ENCODE data around the gene PLPP4. TPM values are rescaled to one million over a fixed set of nuclear protein-coding genes. Genes with fewer than 3 reads are reported as not detected.

The PLPP4 gene
- polyA plus RNA-seq, 1 donor, result 3.1 TPM

GRCh38 chr10:120455606-120456005, 1.4 kb upstream of the PLPP4 start:
- peaks cover 57% of the 10 kb centered on the region for H3K27me3 ChIP-seq (ENCODE audit: control insufficient read depth, insufficient read depth, low read length)
- WGBS (ENCODE audit: insufficient coverage, low lambda C conversion rate), result 0% methylated on average over 1 of the region's 3 CpGs

GRCh38 chr10:120456143-120456625, 843 bp upstream of the PLPP4 start:
- Histone ChIP-seq H3K9me3 (ENCODE audit: control insufficient read depth, low read depth, low read length) (no peaks in the 10 kb centered on the region), H3K27ac (ENCODE audit: low read length) (no peak overlapping the region), H3K4me1 (ENCODE audit: control insufficient read depth, insufficient read depth, low read length) (no peaks in the 10 kb centered on the region), H3K36me3 (ENCODE audit: control insufficient read depth, insufficient read depth, low read length) (no peaks in the 10 kb centered on the region), H3K27me3 (ENCODE audit: control insufficient read depth, insufficient read depth, low read length) (peaks cover 61% of the 10 kb centered on the region), H3K4me3 (ENCODE audit: low read length) (no peak overlapping the region)
- DNase-seq, result no peak
- WGBS (ENCODE audit: insufficient coverage, low lambda C conversion rate), result 0% methylated on average over 1 of the region's 16 CpGs

More at GRCh38 chr10:120455606-120456005, 1.4 kb upstream of the PLPP4 start:
- Histone ChIP-seq H3K4me1 (ENCODE audit: control insufficient read depth, insufficient read depth, low read length) (no peaks in the 10 kb centered on the region), H3K36me3 (ENCODE audit: control insufficient read depth, insufficient read depth, low read length) (no peaks in the 10 kb centered on the region), H3K9me3 (ENCODE audit: control insufficient read depth, low read depth, low read length) (no peaks in the 10 kb centered on the region), H3K4me3 (ENCODE audit: low read length) (no peak overlapping the region), H3K27ac (ENCODE audit: low read length) (no peak overlapping the region)
- no peak for DNase-seq

- Histone ChIP-seq H3K27ac (ENCODE audit: low read length) (no peak overlapping the region), H3K36me3 (ENCODE audit: control insufficient read depth, insufficient read depth, low read length) (no peaks in the 10 kb centered on the region), H3K4me3 (ENCODE audit: low read length) (peak overlapping the region; percentile 18), H3K4me1 (ENCODE audit: control insufficient read depth, insufficient read depth, low read length) (no peaks in the 10 kb centered on the region), H3K9me3 (ENCODE audit: control insufficient read depth, low read depth, low read length) (no peaks in the 10 kb centered on the region), H3K27me3 (ENCODE audit: control insufficient read depth, insufficient read depth, low read length) (peaks cover 65% of the 10 kb centered on the region)
- no CpG with 5 or more reads among the region's 52 CpGs for WGBS (ENCODE audit: insufficient coverage, low lambda C conversion rate)
- DNase-seq, result no peak
Observed at GRCh38 chr10:120457431-120458172, 575 bp downstream of the PLPP4 start.

- no peak overlapping the region for H3K4me3 ChIP-seq (ENCODE audit: low read length)
- no peak for DNase-seq
- H3K4me1 ChIP-seq (ENCODE audit: control insufficient read depth, insufficient read depth, low read length), result no peaks in the 10 kb centered on the region
- no peaks in the 10 kb centered on the region for H3K9me3 ChIP-seq (ENCODE audit: control insufficient read depth, low read depth, low read length)
- WGBS (ENCODE audit: insufficient coverage, low lambda C conversion rate), result 40% methylated on average over 1 of the region's 4 CpGs
- peaks cover 65% of the 10 kb centered on the region for H3K27me3 ChIP-seq (ENCODE audit: control insufficient read depth, insufficient read depth, low read length)
- H3K27ac ChIP-seq (ENCODE audit: low read length), result no peak overlapping the region
- H3K36me3 ChIP-seq (ENCODE audit: control insufficient read depth, insufficient read depth, low read length), result no peaks in the 10 kb centered on the region
Observed at GRCh38 chr10:120458432-120458831, 1.4 kb downstream of the PLPP4 start.

- H3K4me3 ChIP-seq (ENCODE audit: low read length), result no peak overlapping the region
- WGBS (ENCODE audit: insufficient coverage, low lambda C conversion rate), result no CpG with 5 or more reads among the region's 5 CpGs
- H3K27me3 ChIP-seq (ENCODE audit: control insufficient read depth, insufficient read depth, low read length), result peaks cover 59% of the 10 kb centered on the region
- no peak overlapping the region for H3K27ac ChIP-seq (ENCODE audit: low read length)
- H3K9me3 ChIP-seq (ENCODE audit: control insufficient read depth, low read depth, low read length), result no peaks in the 10 kb centered on the region
- no peak for DNase-seq
- H3K36me3 ChIP-seq (ENCODE audit: control insufficient read depth, insufficient read depth, low read length), result no peaks in the 10 kb centered on the region
- H3K4me1 ChIP-seq (ENCODE audit: control insufficient read depth, insufficient read depth, low read length), result no peaks in the 10 kb centered on the region
Observed at GRCh38 chr10:120459185-120459584, 2.2 kb downstream of the PLPP4 start.

- no peaks in the 10 kb centered on the region for H3K4me1 ChIP-seq (ENCODE audit: control insufficient read depth, insufficient read depth, low read length)
- no peak for DNase-seq
- no peak overlapping the region for H3K27ac ChIP-seq (ENCODE audit: low read length)
- no CpG with 5 or more reads among the region's 1 CpG for WGBS (ENCODE audit: insufficient coverage, low lambda C conversion rate)
- H3K9me3 ChIP-seq (ENCODE audit: control insufficient read depth, low read depth, low read length), result no peaks in the 10 kb centered on the region
- H3K27me3 ChIP-seq (ENCODE audit: control insufficient read depth, insufficient read depth, low read length), result peaks cover 56% of the 10 kb centered on the region
- no peaks in the 10 kb centered on the region for H3K36me3 ChIP-seq (ENCODE audit: control insufficient read depth, insufficient read depth, low read length)
- no peak overlapping the region for H3K4me3 ChIP-seq (ENCODE audit: low read length)
Observed at GRCh38 chr10:120460186-120460585, 3.2 kb downstream of the PLPP4 start.

GRCh38 chr10:120460776-120461175, 3.7 kb downstream of the PLPP4 start:
- peaks cover 51% of the 10 kb centered on the region for H3K27me3 ChIP-seq (ENCODE audit: control insufficient read depth, insufficient read depth, low read length)
- no peaks in the 10 kb centered on the region for H3K36me3 ChIP-seq (ENCODE audit: control insufficient read depth, insufficient read depth, low read length)
- DNase-seq, result no peak
- no peaks in the 10 kb centered on the region for H3K9me3 ChIP-seq (ENCODE audit: control insufficient read depth, low read depth, low read length)
- no peaks in the 10 kb centered on the region for H3K4me1 ChIP-seq (ENCODE audit: control insufficient read depth, insufficient read depth, low read length)
- H3K27ac ChIP-seq (ENCODE audit: low read length), result no peak overlapping the region
- H3K4me3 ChIP-seq (ENCODE audit: low read length), result no peak overlapping the region

- 100% methylated on average over 1 of the region's 8 CpGs for WGBS (ENCODE audit: insufficient coverage, low lambda C conversion rate)
Observed at GRCh38 chr10:120462018-120462682, 5.1 kb downstream of the PLPP4 start.

GRCh38 chr10:120465138-120465537, 8.1 kb downstream of the PLPP4 start:
- Histone ChIP-seq H3K27ac (ENCODE audit: low read length) (no peak overlapping the region), H3K4me1 (ENCODE audit: control insufficient read depth, insufficient read depth, low read length) (no peaks in the 10 kb centered on the region), H3K4me3 (ENCODE audit: low read length) (no peak overlapping the region), H3K27me3 (ENCODE audit: control insufficient read depth, insufficient read depth, low read length) (peaks cover 13% of the 10 kb centered on the region), H3K9me3 (ENCODE audit: control insufficient read depth, low read depth, low read length) (no peaks in the 10 kb centered on the region), H3K36me3 (ENCODE audit: control insufficient read depth, insufficient read depth, low read length) (no peaks in the 10 kb centered on the region)
- DNase-seq, result no peak
- WGBS (ENCODE audit: insufficient coverage, low lambda C conversion rate), result no CpG with 5 or more reads among the region's 2 CpGs

More at GRCh38 chr10:120462018-120462682, 5.1 kb downstream of the PLPP4 start:
- DNase-seq, result no peak
- Histone ChIP-seq H3K36me3 (ENCODE audit: control insufficient read depth, insufficient read depth, low read length) (no peaks in the 10 kb centered on the region), H3K27me3 (ENCODE audit: control insufficient read depth, insufficient read depth, low read length) (peaks cover 42% of the 10 kb centered on the region), H3K9me3 (ENCODE audit: control insufficient read depth, low read depth, low read length) (no peaks in the 10 kb centered on the region), H3K4me1 (ENCODE audit: control insufficient read depth, insufficient read depth, low read length) (no peaks in the 10 kb centered on the region), H3K27ac (ENCODE audit: low read length) (no peak overlapping the region), H3K4me3 (ENCODE audit: low read length) (no peak overlapping the region)

- Histone ChIP-seq H3K4me1 (ENCODE audit: control insufficient read depth, insufficient read depth, low read length) (no peaks in the 10 kb centered on the region), H3K27ac (ENCODE audit: low read length) (no peak overlapping the region), H3K36me3 (ENCODE audit: control insufficient read depth, insufficient read depth, low read length) (no peaks in the 10 kb centered on the region), H3K9me3 (ENCODE audit: control insufficient read depth, low read depth, low read length) (no peaks in the 10 kb centered on the region), H3K27me3 (ENCODE audit: control insufficient read depth, insufficient read depth, low read length) (peaks cover 5% of the 10 kb centered on the region), H3K4me3 (ENCODE audit: low read length) (no peak overlapping the region)
- no peak for DNase-seq
- WGBS (ENCODE audit: insufficient coverage, low lambda C conversion rate), result no CpG with 5 or more reads among the region's 2 CpGs
Observed at GRCh38 chr10:120466006-120466405, 9.0 kb downstream of the PLPP4 start.
